ENCODE data around the gene GPS1.
"Not testable (repeated sequence)": the region's sequence is repeated elsewhere in the genome, so short reads cannot be mapped to it uniquely, and the experiment has no call there.

The GPS1 gene

GRCh38 chr17:82037092-82037888 is 14.4 kb upstream of the GPS1 start, which contains the start of gene DCXR:
Gene DCXR (minus strand): TSS chr17:82037697. CDS start chr17:82037682, 15 bp downstream.
- in situ Hi-C loops (cut with MboI; ENCODE audit: low pct_unique_long_range_greater_than_20kb, low sequenced_read_pairs, unreplicated experiment) = loop anchor here (10.0 kb wide), 1 partner anchor 128 kb away; no protein-coding TSS in a partner anchor
- DNase-seq (ENCODE audit: low spot score) = peak; percentile 98

GRCh38 chr17:82037889-82038195 is 13.9 kb upstream of the GPS1 start:
- DNase-seq (ENCODE audit: low spot score) = no peak
- no peak for TF ChIP-seq CTCF (IDR thresholded peaks at IDR 0.05; ENCODE audit: extremely low read depth, insufficient read depth, missing control alignments)
- in situ Hi-C loops (cut with MboI; ENCODE audit: low pct_unique_long_range_greater_than_20kb, low sequenced_read_pairs, unreplicated experiment) = loop anchor here (10.0 kb wide), 1 partner anchor 127 kb away; no protein-coding TSS in a partner anchor

More at GRCh38 chr17:82037092-82037888, 14.4 kb upstream of the GPS1 start, which contains the start of gene DCXR:
- peak; percentile 91 for TF ChIP-seq CTCF (IDR thresholded peaks at IDR 0.05; ENCODE audit: extremely low read depth, insufficient read depth, missing control alignments)

GRCh38 chr17:82038796-82039409 is 12.8 kb upstream of the GPS1 start:
- in situ Hi-C loops (cut with MboI; ENCODE audit: low pct_unique_long_range_greater_than_20kb, low sequenced_read_pairs, unreplicated experiment) = loop anchor here (10.0 kb wide), 1 partner anchor 126 kb away; no protein-coding TSS in a partner anchor
- DNase-seq (ENCODE audit: low spot score) = not testable (repeated sequence)

- no peak for DNase-seq (ENCODE audit: low spot score)
- TF ChIP-seq CTCF (IDR thresholded peaks at IDR 0.05; ENCODE audit: extremely low read depth, insufficient read depth, missing control alignments) = no peak
- in situ Hi-C loops (cut with MboI; ENCODE audit: low pct_unique_long_range_greater_than_20kb, low sequenced_read_pairs, unreplicated experiment) = loop anchor here (10.0 kb wide), 1 partner anchor 125 kb away; no protein-coding TSS in a partner anchor
Measured at GRCh38 chr17:82039695-82040299, 11.9 kb upstream of the GPS1 start.

GRCh38 chr17:82041144-82041814 is 10.4 kb upstream of the GPS1 start:
- no peak for DNase-seq (ENCODE audit: low spot score)
- TF ChIP-seq CTCF (IDR thresholded peaks at IDR 0.05; ENCODE audit: extremely low read depth, insufficient read depth, missing control alignments) = no peak
- in situ Hi-C loops (cut with MboI; ENCODE audit: low pct_unique_long_range_greater_than_20kb, low sequenced_read_pairs, unreplicated experiment) = no loop called here

GRCh38 chr17:82042649-82043048 is 9.0 kb upstream of the GPS1 start:
- no peak for TF ChIP-seq CTCF (IDR thresholded peaks at IDR 0.05; ENCODE audit: extremely low read depth, insufficient read depth, missing control alignments)
- no peak for DNase-seq (ENCODE audit: low spot score)
- in situ Hi-C loops (cut with MboI; ENCODE audit: low pct_unique_long_range_greater_than_20kb, low sequenced_read_pairs, unreplicated experiment) = no loop called here
